ENCODE results near the gene PHKB.

The PHKB gene

GRCh38 chr16:47473792-47474191, 12.7 kb downstream of the PHKB start:
- TF ChIP-seq REST (IDR thresholded peaks at IDR 0.05; ENCODE audit: insufficient read depth in 1 of 2, low read depth in 2 of 2, low read length in 2 of 2), result no peak
- no peak for TF ChIP-seq FOXP2 (optimal IDR thresholded peaks at IDR 0.05; ENCODE audit: borderline replicate concordance, extremely low read depth, extremely low read length, insufficient read depth)
- TF ChIP-seq SIN3A (IDR thresholded peaks at IDR 0.05; ENCODE audit: borderline replicate concordance, insufficient read depth, low read length), result no peak

GRCh38 chr16:47475786-47476185, 14.7 kb downstream of the PHKB start:
- TF ChIP-seq POLR2AphosphoS5 (IDR thresholded peaks at IDR 0.05; ENCODE audit: low read depth, low read length) (no peak), FOXP2 (optimal IDR thresholded peaks at IDR 0.05; ENCODE audit: borderline replicate concordance, extremely low read depth, extremely low read length, insufficient read depth) (no peak), SIN3A (IDR thresholded peaks at IDR 0.05; ENCODE audit: borderline replicate concordance, insufficient read depth, low read length) (no peak), TAF1 (IDR thresholded peaks at IDR 0.05; ENCODE audit: borderline replicate concordance, insufficient read depth, low read length) (no peak), REST (IDR thresholded peaks at IDR 0.05; ENCODE audit: insufficient read depth in 1 of 2, low read depth in 2 of 2, low read length in 2 of 2) (no peak)

DNA sequence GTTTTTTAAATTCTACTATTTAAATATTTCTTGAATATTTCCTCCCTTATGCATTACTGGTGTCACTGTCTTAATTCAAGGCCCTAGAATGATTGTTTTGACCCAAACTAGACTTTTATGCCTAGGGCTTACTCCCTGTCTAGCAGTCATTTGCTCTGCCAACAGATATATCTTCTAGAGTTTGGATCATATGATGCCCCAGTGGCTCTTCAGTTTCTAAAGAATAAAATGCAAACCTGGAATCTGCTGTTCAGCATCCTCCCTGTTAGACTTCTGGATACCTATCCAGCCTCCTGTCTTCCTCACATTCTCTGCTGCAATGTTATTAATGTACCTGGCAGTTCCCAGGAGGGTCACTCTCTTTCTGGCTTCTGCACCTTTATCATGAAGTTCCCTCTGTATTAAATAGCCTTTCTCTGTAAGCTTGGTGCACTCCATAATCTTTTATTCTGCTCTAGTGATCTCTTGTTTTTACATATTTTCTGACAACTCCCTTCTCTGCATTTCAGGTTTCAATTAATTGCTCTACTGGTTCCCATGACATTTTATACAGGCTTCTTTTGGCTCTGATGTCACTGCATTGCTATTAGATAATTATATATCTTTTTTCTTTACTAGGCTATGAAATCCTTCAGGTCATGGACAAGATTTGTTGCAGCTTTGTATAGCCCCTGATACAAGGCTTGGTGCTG, 15.7 kb downstream of the PHKB start:
- TF ChIP-seq POLR2AphosphoS5 (IDR thresholded peaks at IDR 0.05; ENCODE audit: low read depth, low read length) (no peak), SIN3A (IDR thresholded peaks at IDR 0.05; ENCODE audit: borderline replicate concordance, insufficient read depth, low read length) (no peak), REST (IDR thresholded peaks at IDR 0.05; ENCODE audit: insufficient read depth in 1 of 2, low read depth in 2 of 2, low read length in 2 of 2) (no peak)

- TF ChIP-seq POLR2AphosphoS5 (IDR thresholded peaks at IDR 0.05; ENCODE audit: low read depth, low read length), result no peak
- TF ChIP-seq TAF1 (IDR thresholded peaks at IDR 0.05; ENCODE audit: borderline replicate concordance, insufficient read depth, low read length), result no peak
- TF ChIP-seq FOXP2 (optimal IDR thresholded peaks at IDR 0.05; ENCODE audit: borderline replicate concordance, extremely low read depth, extremely low read length, insufficient read depth), result no peak
- TF ChIP-seq SIN3A (IDR thresholded peaks at IDR 0.05; ENCODE audit: borderline replicate concordance, insufficient read depth, low read length), result no peak
- TF ChIP-seq REST (IDR thresholded peaks at IDR 0.05; ENCODE audit: insufficient read depth in 1 of 2, low read depth in 2 of 2, low read length in 2 of 2), result no peak
Observed at GRCh38 chr16:47477679-47478078, 16.5 kb downstream of the PHKB start.

DNA sequence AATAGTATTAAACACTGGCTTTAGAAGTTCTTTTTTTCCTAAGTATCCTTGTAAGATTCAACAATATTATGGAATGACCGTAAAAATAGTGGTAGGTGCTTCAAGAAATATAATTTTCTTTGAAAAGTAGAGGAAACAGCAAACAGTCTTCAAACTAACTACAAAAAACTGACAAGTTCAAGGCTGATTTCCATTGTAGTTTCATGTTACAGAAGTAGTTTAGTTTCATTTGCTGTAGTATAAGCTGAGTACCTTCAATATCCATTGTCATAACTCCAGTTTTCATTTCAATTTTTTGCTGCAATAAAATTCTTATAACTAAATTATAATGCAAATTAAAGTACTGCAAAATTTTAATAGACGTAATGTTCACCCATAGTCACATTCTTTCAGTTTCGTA, 19.3 kb downstream of the PHKB start:
- no peak for TF ChIP-seq FOXP2 (optimal IDR thresholded peaks at IDR 0.05; ENCODE audit: borderline replicate concordance, extremely low read depth, extremely low read length, insufficient read depth)
- no peak for TF ChIP-seq REST (IDR thresholded peaks at IDR 0.05; ENCODE audit: insufficient read depth in 1 of 2, low read depth in 2 of 2, low read length in 2 of 2)
- no peak for TF ChIP-seq POLR2AphosphoS5 (IDR thresholded peaks at IDR 0.05; ENCODE audit: low read depth, low read length)
- no peak for TF ChIP-seq TAF1 (IDR thresholded peaks at IDR 0.05; ENCODE audit: borderline replicate concordance, insufficient read depth, low read length)
- TF ChIP-seq SIN3A (IDR thresholded peaks at IDR 0.05; ENCODE audit: borderline replicate concordance, insufficient read depth, low read length), result no peak

Data from PFSK-1 (cell line).